A549 (cell line): ENCODE results near the gene COL16A1.

ENCODE experiments used
- BCL3 ChIP-seq: fragments of >200 bp; sonication (Bioruptor Twin); formaldehyde crosslinking; IDR thresholded peaks from 3 replicates; pipeline ENCODE4 v1.6.1; 2016
- CHD2 ChIP-seq: fragments of 150-350 bp; IDR thresholded peaks from 2 replicates; pipeline ENCODE4 v1.6.1; 2014; ENCODE audit warnings: low read length; ENCODE audit not compliant: partially characterized antibody
- CTCF ChIP-seq: fragments of >200 bp; sonication (Bioruptor Twin); formaldehyde crosslinking; IDR thresholded peaks from 3 replicates; pipeline ENCODE4 v1.5.1; 2016
- ESRRA ChIP-seq: fragments of 150-350 bp; IDR thresholded peaks from 2 replicates; pipeline ENCODE4 v1.6.1; 2014; ENCODE audit warnings: mild to moderate bottlenecking, low read length, borderline replicate concordance
- SMC3 ChIP-seq: fragments of >200 bp; sonication (Bioruptor Twin); formaldehyde crosslinking; IDR thresholded peaks from 3 replicates; pipeline ENCODE4 v1.6.1; 2018; ENCODE audit warnings: inconsistent platforms

- TF ChIP-seq ESRRA = no peak
- no peak for TF ChIP-seq SMC3
- no peak for TF ChIP-seq BCL3
- no peak for TF ChIP-seq CTCF
- no peak for TF ChIP-seq CHD2
These were observed 46.6 kb downstream of the COL16A1 start for GRCh38 chr1:31657020-31657804.
